GM23338 (cell line): ENCODE measurements around the gene ME1. TPM values are rescaled to one million over a fixed set of nuclear protein-coding genes. Genes with fewer than 3 reads are reported as not detected.

Experiments used
- ATAC-seq: fragments of 200-7000 bp; cut with Tn5 transposase; 3 replicates; pipeline ENCODE4 v1.9.1; 2020
- DNase-seq: peaks from one replicate; pipeline ENCODE4 v3.0.0-alpha.2; 2015; ENCODE audit warnings: low spot score
- H2AFZ ChIP-seq: fragments of 200-600 bp; sonication (generic); 2 replicates; pipeline ENCODE4 v1.8.0; 2016; ENCODE audit warnings: antibody characterized with exemption, mild to moderate bottlenecking, moderate library complexity
- H3F3A ChIP-seq: fragments of 200-600 bp; sonication (generic); replicated peaks from 2 replicates; pipeline ENCODE4 v1.8.0; 2017; ENCODE audit warnings: antibody characterized with exemption, mixed run types, low read depth
- H3K27ac ChIP-seq: fragments of 200-600 bp; sonication (generic); 2 replicates; pipeline ENCODE4 v1.6.1; 2016; ENCODE audit warnings: low read depth
- H3K27me3 ChIP-seq: fragments of 200-600 bp; sonication (generic); 2 replicates; pipeline ENCODE4 v1.8.0; 2016; ENCODE audit warnings: mild to moderate bottlenecking, mixed run types, moderate library complexity; ENCODE audit not compliant: insufficient read depth
- H3K36me3 ChIP-seq: fragments of 200-600 bp; sonication (generic); 2 replicates; pipeline ENCODE4 v1.8.0; 2016; ENCODE audit warnings: mild to moderate bottlenecking; ENCODE audit not compliant: insufficient read depth
- H3K4me1 ChIP-seq: fragments of 200-600 bp; sonication (generic); 2 replicates; pipeline ENCODE4 v1.8.0; 2016; ENCODE audit warnings: mild to moderate bottlenecking, moderate library complexity; ENCODE audit not compliant: insufficient read depth
- H3K4me2 ChIP-seq: fragments of 200-600 bp; sonication (generic); 2 replicates; pipeline ENCODE4 v1.7.1; 2017; ENCODE audit warnings: mixed run types
- H3K4me3 ChIP-seq: fragments of 200-600 bp; sonication (generic); 2 replicates; pipeline ENCODE4 v1.6.1; 2016; ENCODE audit warnings: mixed run types
- H3K79me2 ChIP-seq: fragments of 200-600 bp; sonication (generic); replicated peaks from 2 replicates; pipeline ENCODE4 v1.8.0; 2017; ENCODE audit warnings: mild to moderate bottlenecking; ENCODE audit not compliant: insufficient read depth
- H3K9me2 ChIP-seq: fragments of 200-600 bp; sonication (generic); 2 replicates; pipeline ENCODE4 v1.8.0; 2017; ENCODE audit not compliant: insufficient read depth
- H4K20me1 ChIP-seq: fragments of 200-600 bp; sonication (generic); replicated peaks from 2 replicates; pipeline ENCODE4 v1.8.0; 2017; ENCODE audit warnings: mild to moderate bottlenecking; ENCODE audit not compliant: insufficient read depth
- H3K27ac Mint-ChIP-seq: 2 replicates; pipeline ENCODE4 v1.8.0; 2020; ENCODE audit warnings: inconsistent platforms, mild to moderate bottlenecking, moderate library complexity, mixed read lengths
- H3K27me3 Mint-ChIP-seq: 3 replicates; pipeline ENCODE4 v1.8.0; 2022; ENCODE audit warnings: low read depth, mild to moderate bottlenecking, moderate library complexity, mixed read lengths, inconsistent platforms; ENCODE audit not compliant: insufficient read depth, poor library complexity
- H3K36me3 Mint-ChIP-seq: 3 replicates; pipeline ENCODE4 v1.8.0; 2021; ENCODE audit warnings: low read depth, mild to moderate bottlenecking, inconsistent platforms, moderate library complexity, mixed read lengths
- H3K4me1 Mint-ChIP-seq: 3 replicates; pipeline ENCODE4 v1.8.0; 2020; ENCODE audit warnings: mild to moderate bottlenecking, inconsistent platforms, mixed read lengths
- H3K4me3 Mint-ChIP-seq: 3 replicates; pipeline ENCODE4 v1.8.0; 2021; ENCODE audit warnings: moderate library complexity, mild to moderate bottlenecking, inconsistent platforms, mixed read lengths
- H3K9me3 Mint-ChIP-seq: 3 replicates; pipeline ENCODE4 v1.8.0; 2020; ENCODE audit warnings: moderate library complexity, mild to moderate bottlenecking, inconsistent platforms, mixed read lengths
- CREB1 ChIP-seq: fragments of 250-450 bp; sonication (Bioruptor Pico); IDR thresholded peaks from 2 replicates; pipeline ENCODE4 v1.5.0; 2020; ENCODE audit warnings: low read depth, mild to moderate bottlenecking, moderate library complexity
- CTCF ChIP-seq, 2 experiments: fragments of 200-600 bp in 1 of 2; sonication (generic) in 1 of 2; conservative IDR thresholded peaks; 2 replicates each; pipeline versions ENCODE4 v1.5.1 to v1.6.1; 2016 to 2017; ENCODE audit warnings: antibody characterized with exemption in 2 of 2, low read depth in 2 of 2, mild to moderate bottlenecking in 2 of 2, moderate library complexity in 1 of 2
- ETS1 ChIP-seq: IDR thresholded peaks from 2 replicates; pipeline ENCODE4 v1.6.1; 2016; ENCODE audit warnings: antibody characterized with exemption
- EZH2 ChIP-seq: fragments of 200-600 bp; sonication (generic); IDR thresholded peaks from one replicate; pipeline ENCODE4 v1.8.0; 2017; ENCODE audit warnings: antibody characterized with exemption, mild to moderate bottlenecking, low read depth; ENCODE audit not compliant: unreplicated experiment
- EZH2phosphoT487 ChIP-seq: fragments of 200-600 bp; sonication (generic); IDR thresholded peaks from one replicate; pipeline ENCODE4 v1.8.1; 2018; ENCODE audit warnings: antibody characterized with exemption; ENCODE audit not compliant: unreplicated experiment
- JUNB ChIP-seq: IDR thresholded peaks from one replicate; pipeline ENCODE4 v1.6.1; 2016; ENCODE audit warnings: antibody characterized with exemption; ENCODE audit not compliant: unreplicated experiment
- NANOG ChIP-seq: IDR thresholded peaks from 2 replicates; pipeline ENCODE4 v1.6.1; 2016; ENCODE audit warnings: antibody characterized with exemption, borderline replicate concordance
- POLR2AphosphoS5 ChIP-seq: IDR thresholded peaks from 2 replicates; pipeline ENCODE4 v1.6.1; 2016; ENCODE audit warnings: antibody characterized with exemption, low read depth
- REST ChIP-seq: IDR thresholded peaks from one replicate; pipeline ENCODE4 v1.6.1; 2018; ENCODE audit warnings: antibody characterized with exemption; ENCODE audit not compliant: unreplicated experiment
- ZNF114 ChIP-seq: fragments of 250-450 bp; sonication (Bioruptor Pico); IDR thresholded peaks from 2 replicates; pipeline ENCODE4 v1.5.0; 2020; ENCODE audit warnings: mild to moderate bottlenecking, moderate library complexity
- ZNF331 ChIP-seq: fragments of 250-450 bp; sonication (Bioruptor Pico); IDR thresholded peaks from 2 replicates; pipeline ENCODE4 v1.5.0; 2020; ENCODE audit warnings: low read depth, mild to moderate bottlenecking, moderate library complexity
- polyA plus RNA-seq: library from polyadenylated mRNA; unstranded; fragments of >200 nt; fragmentation: Nextera tagmentation; extraction: Ambion mirVana; gene quantifications from 2 replicates; pipeline ENCODE4 v1.2.1, GENCODE V29; 2016
- total RNA-seq: library from RNA; depleted of rRNA; stranded (reverse); fragments of >200 nt; shearing (Covaris generic); gene quantifications from 2 replicates; pipeline ENCODE4 v1.2.3, GENCODE V29; 2014
- TF ChIP-seq, protein P1 (sequence below): fragments of 250-450 bp; sonication (Bioruptor Pico); IDR thresholded peaks from 2 replicates; pipeline ENCODE4 v1.5.0; 2020; ENCODE audit warnings: mild to moderate bottlenecking, moderate library complexity

ME1 gene
- total and polyA plus RNA-seq, 2 experiments from 2014 or later: 6.4 to 8.0 TPM

- no peak for TF ChIP-seq REST
- TF ChIP-seq CREB1 (CRISPR knock-in tag): no peak
- no peak for TF ChIP-seq POLR2AphosphoS5
Observed at GRCh38 chr6:83260577-83260976, 170.3 kb downstream of the ME1 start (continued).

- no peaks in the 10 kb centered on the region for H3K4me1 ChIP-seq
- no peaks in the 10 kb centered on the region for H3K9me2 ChIP-seq
- no peaks in the 10 kb centered on the region for H3F3A ChIP-seq
- Mint-ChIP-seq H3K27me3 (no peaks in the 10 kb centered on the region), H3K9me3 (no peaks in the 10 kb centered on the region), H3K4me3 (no peak overlapping the region), H3K4me1 (no peaks in the 10 kb centered on the region), H3K27ac (no peak overlapping the region), H3K36me3 (no peaks in the 10 kb centered on the region)
- H2AFZ ChIP-seq: no peak overlapping the region
- no peaks in the 10 kb centered on the region for H3K79me2 ChIP-seq
- no peaks in the 10 kb centered on the region for H4K20me1 ChIP-seq
- no peak for ATAC-seq
- no peak overlapping the region for H3K27ac ChIP-seq
- H3K4me3 ChIP-seq: no peak overlapping the region
- no peaks in the 10 kb centered on the region for H3K36me3 ChIP-seq
- no peak for DNase-seq
- no peaks in the 10 kb centered on the region for H3K27me3 ChIP-seq
- no peak overlapping the region for H3K4me2 ChIP-seq
- TF ChIP-seq EZH2phosphoT487 (no peak), JUNB (no peak), NANOG (no peak), ETS1 (no peak), CTCF (conservative IDR thresholded peaks at IDR 0.05; ENCODE audit: low read depth in 2 of 2) (no peak), CREB1 (CRISPR knock-in tag) (no peak), ZNF331 (CRISPR knock-in tag) (no peak), ZNF114 (CRISPR knock-in tag) (no peak), EZH2 (no peak)
- TF ChIP-seq, protein P1, sequence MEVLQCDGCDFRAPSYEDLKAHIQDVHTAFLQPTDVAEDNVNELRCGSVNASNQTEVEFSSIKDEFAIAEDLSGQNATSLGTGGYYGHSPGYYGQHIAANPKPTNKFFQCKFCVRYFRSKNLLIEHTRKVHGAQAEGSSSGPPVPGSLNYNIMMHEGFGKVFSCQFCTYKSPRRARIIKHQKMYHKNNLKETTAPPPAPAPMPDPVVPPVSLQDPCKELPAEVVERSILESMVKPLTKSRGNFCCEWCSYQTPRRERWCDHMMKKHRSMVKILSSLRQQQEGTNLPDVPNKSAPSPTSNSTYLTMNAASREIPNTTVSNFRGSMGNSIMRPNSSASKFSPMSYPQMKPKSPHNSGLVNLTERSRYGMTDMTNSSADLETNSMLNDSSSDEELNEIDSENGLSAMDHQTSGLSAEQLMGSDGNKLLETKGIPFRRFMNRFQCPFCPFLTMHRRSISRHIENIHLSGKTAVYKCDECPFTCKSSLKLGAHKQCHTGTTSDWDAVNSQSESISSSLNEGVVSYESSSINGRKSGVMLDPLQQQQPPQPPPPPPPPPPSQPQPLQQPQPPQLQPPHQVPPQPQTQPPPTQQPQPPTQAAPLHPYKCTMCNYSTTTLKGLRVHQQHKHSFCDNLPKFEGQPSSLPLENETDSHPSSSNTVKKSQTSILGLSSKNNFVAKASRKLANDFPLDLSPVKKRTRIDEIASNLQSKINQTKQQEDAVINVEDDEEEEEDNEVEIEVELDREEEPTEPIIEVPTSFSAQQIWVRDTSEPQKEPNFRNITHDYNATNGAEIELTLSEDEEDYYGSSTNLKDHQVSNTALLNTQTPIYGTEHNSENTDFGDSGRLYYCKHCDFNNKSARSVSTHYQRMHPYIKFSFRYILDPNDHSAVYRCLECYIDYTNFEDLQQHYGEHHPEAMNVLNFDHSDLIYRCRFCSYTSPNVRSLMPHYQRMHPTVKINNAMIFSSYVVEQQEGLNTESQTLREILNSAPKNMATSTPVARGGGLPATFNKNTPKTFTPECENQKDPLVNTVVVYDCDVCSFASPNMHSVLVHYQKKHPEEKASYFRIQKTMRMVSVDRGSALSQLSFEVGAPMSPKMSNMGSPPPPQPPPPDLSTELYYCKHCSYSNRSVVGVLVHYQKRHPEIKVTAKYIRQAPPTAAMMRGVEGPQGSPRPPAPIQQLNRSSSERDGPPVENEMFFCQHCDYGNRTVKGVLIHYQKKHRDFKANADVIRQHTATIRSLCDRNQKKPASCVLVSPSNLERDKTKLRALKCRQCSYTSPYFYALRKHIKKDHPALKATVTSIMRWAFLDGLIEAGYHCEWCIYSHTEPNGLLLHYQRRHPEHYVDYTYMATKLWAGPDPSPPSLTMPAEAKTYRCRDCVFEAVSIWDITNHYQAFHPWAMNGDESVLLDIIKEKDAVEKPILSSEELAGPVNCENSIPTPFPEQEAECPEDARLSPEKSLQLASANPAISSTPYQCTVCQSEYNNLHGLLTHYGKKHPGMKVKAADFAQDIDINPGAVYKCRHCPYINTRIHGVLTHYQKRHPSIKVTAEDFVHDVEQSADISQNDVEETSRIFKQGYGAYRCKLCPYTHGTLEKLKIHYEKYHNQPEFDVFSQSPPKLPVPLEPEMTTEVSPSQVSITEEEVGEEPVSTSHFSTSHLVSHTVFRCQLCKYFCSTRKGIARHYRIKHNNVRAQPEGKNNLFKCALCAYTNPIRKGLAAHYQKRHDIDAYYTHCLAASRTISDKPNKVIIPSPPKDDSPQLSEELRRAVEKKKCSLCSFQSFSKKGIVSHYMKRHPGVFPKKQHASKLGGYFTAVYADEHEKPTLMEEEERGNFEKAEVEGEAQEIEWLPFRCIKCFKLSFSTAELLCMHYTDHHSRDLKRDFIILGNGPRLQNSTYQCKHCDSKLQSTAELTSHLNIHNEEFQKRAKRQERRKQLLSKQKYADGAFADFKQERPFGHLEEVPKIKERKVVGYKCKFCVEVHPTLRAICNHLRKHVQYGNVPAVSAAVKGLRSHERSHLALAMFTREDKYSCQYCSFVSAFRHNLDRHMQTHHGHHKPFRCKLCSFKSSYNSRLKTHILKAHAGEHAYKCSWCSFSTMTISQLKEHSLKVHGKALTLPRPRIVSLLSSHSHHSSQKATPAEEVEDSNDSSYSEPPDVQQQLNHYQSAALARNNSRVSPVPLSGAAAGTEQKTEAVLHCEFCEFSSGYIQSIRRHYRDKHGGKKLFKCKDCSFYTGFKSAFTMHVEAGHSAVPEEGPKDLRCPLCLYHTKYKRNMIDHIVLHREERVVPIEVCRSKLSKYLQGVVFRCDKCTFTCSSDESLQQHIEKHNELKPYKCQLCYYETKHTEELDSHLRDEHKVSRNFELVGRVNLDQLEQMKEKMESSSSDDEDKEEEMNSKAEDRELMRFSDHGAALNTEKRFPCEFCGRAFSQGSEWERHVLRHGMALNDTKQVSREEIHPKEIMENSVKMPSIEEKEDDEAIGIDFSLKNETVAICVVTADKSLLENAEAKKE: no peak
Observed at GRCh38 chr6:83258517-83258916, 172.3 kb downstream of the ME1 start.
